Measurements from ENCODE around the gene HS6ST1.

HS6ST1 gene

DNA sequence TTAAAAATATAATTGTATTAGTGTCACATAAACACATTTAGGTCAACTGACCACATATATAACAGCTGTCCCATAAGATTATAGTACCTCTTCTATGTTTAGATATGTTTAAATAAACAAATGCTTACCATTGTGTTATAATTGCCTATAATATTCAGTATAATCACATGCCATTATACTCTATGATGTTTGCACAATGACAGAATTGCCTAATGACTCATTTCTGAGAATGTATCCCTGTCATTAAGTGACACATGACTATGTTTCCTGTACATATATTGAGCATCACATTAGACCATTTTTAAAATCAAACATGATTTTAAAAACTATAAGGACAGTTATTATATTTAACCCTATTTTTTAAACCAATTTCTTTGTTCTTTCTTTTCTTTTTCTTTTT lies 89.8 kb downstream of the HS6ST1 start (continued):
- no peak for TF ChIP-seq ZNF501 (tag by site-specific recombination; IDR thresholded peaks at IDR 0.05)
- no peak for TF ChIP-seq ZNF670 (tag by site-specific recombination; IDR thresholded peaks at IDR 0.05; ENCODE audit: low read depth)
- no peak for TF ChIP-seq IKZF3 (tag by site-specific recombination; IDR thresholded peaks at IDR 0.05)
- TF ChIP-seq, protein P1, sequence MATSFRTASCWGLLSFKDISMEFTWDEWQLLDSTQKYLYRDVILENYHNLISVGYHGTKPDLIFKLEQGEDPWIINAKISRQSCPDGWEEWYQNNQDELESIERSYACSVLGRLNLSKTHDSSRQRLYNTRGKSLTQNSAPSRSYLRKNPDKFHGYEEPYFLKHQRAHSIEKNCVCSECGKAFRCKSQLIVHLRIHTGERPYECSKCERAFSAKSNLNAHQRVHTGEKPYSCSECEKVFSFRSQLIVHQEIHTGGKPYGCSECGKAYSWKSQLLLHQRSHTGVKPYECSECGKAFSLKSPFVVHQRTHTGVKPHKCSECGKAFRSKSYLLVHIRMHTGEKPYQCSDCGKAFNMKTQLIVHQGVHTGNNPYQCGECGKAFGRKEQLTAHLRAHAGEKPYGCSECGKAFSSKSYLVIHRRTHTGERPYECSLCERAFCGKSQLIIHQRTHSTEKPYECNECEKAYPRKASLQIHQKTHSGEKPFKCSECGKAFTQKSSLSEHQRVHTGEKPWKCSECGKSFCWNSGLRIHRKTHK (tag by site-specific recombination; IDR thresholded peaks at IDR 0.05): no peak
- TF ChIP-seq ZNF404 (tag by site-specific recombination; IDR thresholded peaks at IDR 0.05): no peak
- TF ChIP-seq ZNF555 (tag by site-specific recombination; conservative IDR thresholded peaks at IDR 0.05): no peak
- TF ChIP-seq ZFP3 (tag by site-specific recombination; IDR thresholded peaks at IDR 0.05; ENCODE audit: low read depth): no peak
- no peak for TF ChIP-seq ZNF529 (tag by site-specific recombination; IDR thresholded peaks at IDR 0.05; ENCODE audit: insufficient replicate concordance)
- TF ChIP-seq HOXC10 (CRISPR knock-in tag; IDR thresholded peaks at IDR 0.05): no peak
- no peak for TF ChIP-seq FEZF1 (tag by site-specific recombination; IDR thresholded peaks at IDR 0.05)
- TF ChIP-seq ZNF10 (tag by site-specific recombination; IDR thresholded peaks at IDR 0.05): no peak
- TF ChIP-seq, protein P2, sequence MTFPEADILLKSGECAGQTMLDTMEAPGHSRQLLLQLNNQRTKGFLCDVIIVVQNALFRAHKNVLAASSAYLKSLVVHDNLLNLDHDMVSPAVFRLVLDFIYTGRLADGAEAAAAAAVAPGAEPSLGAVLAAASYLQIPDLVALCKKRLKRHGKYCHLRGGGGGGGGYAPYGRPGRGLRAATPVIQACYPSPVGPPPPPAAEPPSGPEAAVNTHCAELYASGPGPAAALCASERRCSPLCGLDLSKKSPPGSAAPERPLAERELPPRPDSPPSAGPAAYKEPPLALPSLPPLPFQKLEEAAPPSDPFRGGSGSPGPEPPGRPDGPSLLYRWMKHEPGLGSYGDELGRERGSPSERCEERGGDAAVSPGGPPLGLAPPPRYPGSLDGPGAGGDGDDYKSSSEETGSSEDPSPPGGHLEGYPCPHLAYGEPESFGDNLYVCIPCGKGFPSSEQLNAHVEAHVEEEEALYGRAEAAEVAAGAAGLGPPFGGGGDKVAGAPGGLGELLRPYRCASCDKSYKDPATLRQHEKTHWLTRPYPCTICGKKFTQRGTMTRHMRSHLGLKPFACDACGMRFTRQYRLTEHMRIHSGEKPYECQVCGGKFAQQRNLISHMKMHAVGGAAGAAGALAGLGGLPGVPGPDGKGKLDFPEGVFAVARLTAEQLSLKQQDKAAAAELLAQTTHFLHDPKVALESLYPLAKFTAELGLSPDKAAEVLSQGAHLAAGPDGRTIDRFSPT (tag by site-specific recombination; IDR thresholded peaks at IDR 0.05): peak; percentile 39; the same call in 1 of the 2 replicates
- TF ChIP-seq MYNN (tag by site-specific recombination; IDR thresholded peaks at IDR 0.05; ENCODE audit: borderline replicate concordance): no peak
- no peak for TF ChIP-seq BCL11B (tag by site-specific recombination; IDR thresholded peaks at IDR 0.05; ENCODE audit: low read depth)
- TF ChIP-seq, protein P3, sequence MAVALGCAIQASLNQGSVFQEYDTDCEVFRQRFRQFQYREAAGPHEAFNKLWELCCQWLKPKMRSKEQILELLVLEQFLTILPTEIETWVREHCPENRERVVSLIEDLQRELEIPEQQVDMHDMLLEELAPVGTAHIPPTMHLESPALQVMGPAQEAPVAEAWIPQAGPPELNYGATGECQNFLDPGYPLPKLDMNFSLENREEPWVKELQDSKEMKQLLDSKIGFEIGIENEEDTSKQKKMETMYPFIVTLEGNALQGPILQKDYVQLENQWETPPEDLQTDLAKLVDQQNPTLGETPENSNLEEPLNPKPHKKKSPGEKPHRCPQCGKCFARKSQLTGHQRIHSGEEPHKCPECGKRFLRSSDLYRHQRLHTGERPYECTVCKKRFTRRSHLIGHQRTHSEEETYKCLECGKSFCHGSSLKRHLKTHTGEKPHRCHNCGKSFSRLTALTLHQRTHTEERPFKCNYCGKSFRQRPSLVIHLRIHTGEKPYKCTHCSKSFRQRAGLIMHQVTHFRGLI (tag by site-specific recombination; IDR thresholded peaks at IDR 0.05): 0 out of 2 replicates have a peak, but pooled peaks have one; percentile 12
- no peak for TF ChIP-seq ZNF169 (tag by site-specific recombination; IDR thresholded peaks at IDR 0.05)
- TF ChIP-seq ZNF629 (tag by site-specific recombination; IDR thresholded peaks at IDR 0.05): peak; percentile 59
- no peak for TF ChIP-seq ZNF274 (IDR thresholded peaks at IDR 0.05; ENCODE audit: low read length)
- TF ChIP-seq ZNF274 (tag by site-specific recombination; IDR thresholded peaks at IDR 0.05; ENCODE audit: borderline replicate concordance): no peak
- TF ChIP-seq, protein P4, sequence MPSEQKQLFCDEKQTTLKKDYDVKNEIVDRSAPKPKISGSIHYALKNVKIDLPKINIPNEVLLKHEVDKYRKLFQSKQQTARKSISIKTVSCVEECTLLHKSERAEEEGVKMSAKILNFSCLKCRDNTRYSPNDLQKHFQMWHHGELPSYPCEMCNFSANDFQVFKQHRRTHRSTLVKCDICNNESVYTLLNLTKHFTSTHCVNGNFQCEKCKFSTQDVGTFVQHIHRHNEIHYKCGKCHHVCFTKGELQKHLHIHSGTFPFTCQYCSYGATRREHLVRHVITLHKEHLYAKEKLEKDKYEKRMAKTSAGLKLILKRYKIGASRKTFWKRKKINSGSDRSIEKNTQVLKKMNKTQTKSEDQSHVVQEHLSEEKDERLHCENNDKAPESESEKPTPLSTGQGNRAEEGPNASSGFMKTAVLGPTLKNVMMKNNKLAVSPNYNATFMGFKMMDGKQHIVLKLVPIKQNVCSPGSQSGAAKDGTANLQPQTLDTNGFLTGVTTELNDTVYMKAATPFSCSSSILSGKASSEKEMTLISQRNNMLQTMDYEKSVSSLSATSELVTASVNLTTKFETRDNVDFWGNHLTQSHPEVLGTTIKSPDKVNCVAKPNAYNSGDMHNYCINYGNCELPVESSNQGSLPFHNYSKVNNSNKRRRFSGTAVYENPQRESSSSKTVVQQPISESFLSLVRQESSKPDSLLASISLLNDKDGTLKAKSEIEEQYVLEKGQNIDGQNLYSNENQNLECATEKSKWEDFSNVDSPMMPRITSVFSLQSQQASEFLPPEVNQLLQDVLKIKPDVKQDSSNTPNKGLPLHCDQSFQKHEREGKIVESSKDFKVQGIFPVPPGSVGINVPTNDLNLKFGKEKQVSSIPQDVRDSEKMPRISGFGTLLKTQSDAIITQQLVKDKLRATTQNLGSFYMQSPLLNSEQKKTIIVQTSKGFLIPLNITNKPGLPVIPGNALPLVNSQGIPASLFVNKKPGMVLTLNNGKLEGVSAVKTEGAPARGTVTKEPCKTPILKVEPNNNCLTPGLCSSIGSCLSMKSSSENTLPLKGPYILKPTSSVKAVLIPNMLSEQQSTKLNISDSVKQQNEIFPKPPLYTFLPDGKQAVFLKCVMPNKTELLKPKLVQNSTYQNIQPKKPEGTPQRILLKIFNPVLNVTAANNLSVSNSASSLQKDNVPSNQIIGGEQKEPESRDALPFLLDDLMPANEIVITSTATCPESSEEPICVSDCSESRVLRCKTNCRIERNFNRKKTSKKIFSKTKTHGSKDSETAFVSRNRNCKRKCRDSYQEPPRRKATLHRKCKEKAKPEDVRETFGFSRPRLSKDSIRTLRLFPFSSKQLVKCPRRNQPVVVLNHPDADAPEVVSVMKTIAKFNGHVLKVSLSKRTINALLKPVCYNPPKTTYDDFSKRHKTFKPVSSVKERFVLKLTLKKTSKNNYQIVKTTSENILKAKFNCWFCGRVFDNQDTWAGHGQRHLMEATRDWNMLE (tag by site-specific recombination; conservative IDR thresholded peaks at IDR 0.05; ENCODE audit: low read depth): no peak
- no peak for TF ChIP-seq ZNF19 (tag by site-specific recombination; IDR thresholded peaks at IDR 0.05; ENCODE audit: low read depth)
- no peak for TF ChIP-seq ZSCAN16 (tag by site-specific recombination; IDR thresholded peaks at IDR 0.05)
- TF ChIP-seq, protein P5, sequence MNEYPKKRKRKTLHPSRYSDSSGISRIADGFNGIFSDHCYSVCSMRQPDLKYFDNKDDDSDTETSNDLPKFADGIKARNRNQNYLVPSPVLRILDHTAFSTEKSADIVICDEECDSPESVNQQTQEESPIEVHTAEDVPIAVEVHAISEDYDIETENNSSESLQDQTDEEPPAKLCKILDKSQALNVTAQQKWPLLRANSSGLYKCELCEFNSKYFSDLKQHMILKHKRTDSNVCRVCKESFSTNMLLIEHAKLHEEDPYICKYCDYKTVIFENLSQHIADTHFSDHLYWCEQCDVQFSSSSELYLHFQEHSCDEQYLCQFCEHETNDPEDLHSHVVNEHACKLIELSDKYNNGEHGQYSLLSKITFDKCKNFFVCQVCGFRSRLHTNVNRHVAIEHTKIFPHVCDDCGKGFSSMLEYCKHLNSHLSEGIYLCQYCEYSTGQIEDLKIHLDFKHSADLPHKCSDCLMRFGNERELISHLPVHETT (tag by site-specific recombination; IDR thresholded peaks at IDR 0.05): peak; percentile 60; the same call in 1 of the 2 replicates
- TF ChIP-seq ZNF202 (tag by site-specific recombination; IDR thresholded peaks at IDR 0.05; ENCODE audit: borderline replicate concordance): no peak
- TF ChIP-seq SP2 (tag by site-specific recombination; IDR thresholded peaks at IDR 0.05): no peak
- no peak for TF ChIP-seq ZNF544 (tag by site-specific recombination; IDR thresholded peaks at IDR 0.05)
- no peak for TF ChIP-seq TRIM28 (IDR thresholded peaks at IDR 0.05; ENCODE audit: borderline replicate concordance, low read length)
- no peak for TF ChIP-seq YY1 (tag by site-specific recombination; IDR thresholded peaks at IDR 0.05)
- no peak for TF ChIP-seq ZNF561 (tag by site-specific recombination; IDR thresholded peaks at IDR 0.05; ENCODE audit: borderline replicate concordance)
- no peak for TF ChIP-seq ZNF560 (tag by site-specific recombination; IDR thresholded peaks at IDR 0.05; ENCODE audit: borderline replicate concordance)
